NB4 (cell line): Measurements from ENCODE around the gene EGFL7.

Experiments
- MAX ChIP-seq: IDR thresholded peaks from 2 replicates; pipeline ENCODE4 v1.6.1; 2011; ENCODE audit warnings: low read depth, low read length
- MYC ChIP-seq: IDR thresholded peaks from 2 replicates; pipeline ENCODE4 v1.6.1; 2011; ENCODE audit warnings: low read depth, low read length
- POLR2A ChIP-seq: IDR thresholded peaks from 2 replicates; pipeline ENCODE4 v1.6.1; 2011; ENCODE audit warnings: mild to moderate bottlenecking; ENCODE audit not compliant: insufficient read length; ENCODE audit errors: extremely low read depth
- TF ChIP-seq, protein P1 (sequence below): IDR thresholded peaks from one replicate; pipeline ENCODE4 v1.5.1; 2012; ENCODE audit warnings: low read depth, low read length

DNA sequence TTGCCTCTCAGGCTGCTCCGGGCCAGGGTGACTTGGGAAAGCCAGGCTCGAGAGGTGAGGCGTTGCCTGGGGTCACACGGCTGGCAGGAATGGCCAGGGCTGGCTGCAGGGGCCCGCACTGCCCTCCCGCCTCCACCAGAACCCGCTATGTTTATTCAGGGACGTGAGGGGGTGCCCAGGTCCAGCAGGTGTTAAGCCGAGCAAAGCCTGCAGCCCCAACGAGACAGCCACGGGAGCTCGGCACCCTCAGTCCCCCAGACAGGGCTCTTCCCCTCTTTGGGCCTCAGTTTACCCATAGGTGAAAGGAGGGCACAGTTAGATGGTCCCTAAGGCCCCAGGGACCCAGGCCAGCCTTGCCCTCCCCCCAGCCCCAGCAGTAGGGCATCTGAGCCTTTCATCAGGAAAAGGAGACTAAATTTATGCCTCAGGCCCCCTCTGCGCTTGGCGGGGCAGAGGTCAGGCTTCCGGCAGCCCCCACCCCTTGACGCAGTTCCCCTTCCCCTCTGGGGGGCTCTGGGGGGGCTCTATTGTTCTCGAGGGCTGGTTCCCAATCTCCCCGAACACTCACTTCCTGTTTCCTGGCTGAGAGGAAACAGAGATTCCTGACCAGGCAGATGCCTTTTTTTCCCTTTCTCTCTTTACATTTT lies 7.1 kb upstream of the EGFL7 start:
- TF ChIP-seq, protein P1, sequence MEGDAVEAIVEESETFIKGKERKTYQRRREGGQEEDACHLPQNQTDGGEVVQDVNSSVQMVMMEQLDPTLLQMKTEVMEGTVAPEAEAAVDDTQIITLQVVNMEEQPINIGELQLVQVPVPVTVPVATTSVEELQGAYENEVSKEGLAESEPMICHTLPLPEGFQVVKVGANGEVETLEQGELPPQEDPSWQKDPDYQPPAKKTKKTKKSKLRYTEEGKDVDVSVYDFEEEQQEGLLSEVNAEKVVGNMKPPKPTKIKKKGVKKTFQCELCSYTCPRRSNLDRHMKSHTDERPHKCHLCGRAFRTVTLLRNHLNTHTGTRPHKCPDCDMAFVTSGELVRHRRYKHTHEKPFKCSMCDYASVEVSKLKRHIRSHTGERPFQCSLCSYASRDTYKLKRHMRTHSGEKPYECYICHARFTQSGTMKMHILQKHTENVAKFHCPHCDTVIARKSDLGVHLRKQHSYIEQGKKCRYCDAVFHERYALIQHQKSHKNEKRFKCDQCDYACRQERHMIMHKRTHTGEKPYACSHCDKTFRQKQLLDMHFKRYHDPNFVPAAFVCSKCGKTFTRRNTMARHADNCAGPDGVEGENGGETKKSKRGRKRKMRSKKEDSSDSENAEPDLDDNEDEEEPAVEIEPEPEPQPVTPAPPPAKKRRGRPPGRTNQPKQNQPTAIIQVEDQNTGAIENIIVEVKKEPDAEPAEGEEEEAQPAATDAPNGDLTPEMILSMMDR = no peak
- TF ChIP-seq POLR2A = no peak
- TF ChIP-seq MAX = no peak
- TF ChIP-seq MYC = no peak
